Measurements from ENCODE around the gene FLOT2.
A peak's percentile ranks its signal among the peaks of the same experiment; 100 is the strongest.
"Not testable (repeated sequence)": the region's sequence is repeated elsewhere in the genome, so short reads cannot be mapped to it uniquely, and the experiment has no call there.

Gene FLOT2

DNA sequence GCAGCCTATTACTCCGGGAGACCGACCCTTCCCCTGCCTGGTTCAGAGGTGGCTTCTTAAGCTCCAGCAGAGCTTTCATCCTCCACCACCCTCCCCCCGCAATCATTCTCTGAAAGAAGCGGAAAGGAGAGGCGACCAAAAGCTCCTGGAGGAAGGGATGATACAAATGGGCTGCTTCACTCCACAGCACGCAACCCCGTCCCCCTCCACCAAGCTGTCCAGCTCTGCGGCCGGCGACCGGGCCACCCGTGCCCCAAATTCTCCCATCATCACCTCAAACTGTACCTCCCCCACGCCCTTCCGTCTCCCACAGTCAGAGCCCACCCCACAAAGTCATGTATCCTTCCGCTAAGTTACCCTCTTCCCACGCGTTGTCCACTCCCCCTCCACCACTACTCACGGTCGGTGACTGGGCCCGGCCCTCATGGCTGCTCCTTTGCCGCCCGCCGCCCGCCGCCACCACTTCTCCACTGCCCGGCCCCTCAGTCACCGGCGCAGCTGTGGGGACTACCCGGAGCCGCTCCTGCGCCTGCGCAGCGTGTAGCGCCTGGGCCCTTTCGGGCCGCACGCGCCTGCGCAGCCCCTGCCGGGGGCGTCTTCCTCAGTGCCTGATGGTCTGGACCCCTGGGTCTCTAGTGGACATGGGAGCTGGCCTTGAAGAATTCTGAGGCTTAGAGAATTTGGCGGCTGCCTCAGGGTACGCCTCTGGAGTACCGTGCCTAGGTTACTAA, 55.1 kb downstream of the FLOT2 start, which contains the start of gene FAM222B:
Gene FAM222B (minus strand): TSS at position 509 of the 731 bp plus-strand sequence. CDS start 76,123 bp downstream, outside the sequence.
- H3K36me3 Mint-ChIP-seq (ENCODE audit: low read depth): peaks cover 8% of the 10 kb centered on the region
- intact Hi-C loops (cut with micrococcal nuclease): no loop called here
- H3K27me3 Mint-ChIP-seq: no peaks in the 10 kb centered on the region
- peak within 1 kb of the TSS; percentile 94 for H3K4me3 Mint-ChIP-seq
- peaks cover 8% of the 10 kb centered on the region for H3K4me1 Mint-ChIP-seq (ENCODE audit: low read depth)
- peak within 1 kb of the TSS; percentile 85 for H3K27ac Mint-ChIP-seq
- no peaks in the 10 kb centered on the region for H3K9me3 Mint-ChIP-seq

DNA sequence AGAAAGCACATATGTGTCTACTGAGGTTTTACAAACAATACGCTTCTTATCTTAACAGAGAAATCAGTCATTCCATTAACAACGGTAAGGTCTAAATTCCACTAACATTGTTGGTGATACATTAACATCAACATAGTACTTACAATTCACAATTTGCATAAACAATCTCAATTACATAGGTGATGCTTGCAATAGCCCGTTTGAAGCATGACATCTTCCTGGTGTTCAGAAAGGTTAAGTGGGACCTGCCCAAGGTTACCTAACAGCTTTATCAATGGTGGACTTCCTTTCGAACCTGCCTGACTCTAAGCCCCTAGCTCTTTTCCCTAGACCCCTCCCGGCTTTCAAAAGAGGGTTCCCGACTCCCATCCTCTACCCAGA, 55.6 kb downstream of the FLOT2 start:
- Mint-ChIP-seq H3K4me1 (ENCODE audit: low read depth) (peaks cover 8% of the 10 kb centered on the region), H3K27ac (peak overlapping the region; percentile 85), H3K9me3 (no peaks in the 10 kb centered on the region), H3K4me3 (peak overlapping the region; percentile 94), H3K36me3 (ENCODE audit: low read depth) (peaks cover 8% of the 10 kb centered on the region), H3K27me3 (no peaks in the 10 kb centered on the region)
- intact Hi-C loops (cut with micrococcal nuclease): no loop called here

DNA sequence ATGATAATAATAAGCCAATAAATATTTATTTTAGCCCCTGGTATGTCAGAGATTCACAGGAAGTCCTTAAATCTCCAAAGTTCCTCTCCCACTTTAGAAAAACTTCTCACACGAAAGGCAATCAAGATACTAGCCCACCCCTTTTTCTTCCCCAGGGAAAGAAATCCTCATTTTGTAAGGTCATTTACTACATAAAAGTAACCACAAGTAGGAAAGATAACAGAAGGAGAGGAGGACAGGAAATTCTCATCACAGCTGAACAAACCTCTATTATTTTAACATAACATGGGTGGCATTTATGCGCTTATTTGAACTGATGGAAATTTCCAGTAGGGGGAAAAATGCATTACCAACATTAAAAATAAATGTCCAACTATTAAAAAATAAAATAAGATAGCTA, 58.3 kb downstream of the FLOT2 start:
- Mint-ChIP-seq H3K36me3 (ENCODE audit: low read depth) (peaks cover 12% of the 10 kb centered on the region), H3K9me3 (no peaks in the 10 kb centered on the region), H3K4me3 (no peak overlapping the region), H3K27ac (no peak overlapping the region), H3K27me3 (no peaks in the 10 kb centered on the region), H3K4me1 (ENCODE audit: low read depth) (peaks cover 8% of the 10 kb centered on the region)
- intact Hi-C loops (cut with micrococcal nuclease): no loop called here

DNA sequence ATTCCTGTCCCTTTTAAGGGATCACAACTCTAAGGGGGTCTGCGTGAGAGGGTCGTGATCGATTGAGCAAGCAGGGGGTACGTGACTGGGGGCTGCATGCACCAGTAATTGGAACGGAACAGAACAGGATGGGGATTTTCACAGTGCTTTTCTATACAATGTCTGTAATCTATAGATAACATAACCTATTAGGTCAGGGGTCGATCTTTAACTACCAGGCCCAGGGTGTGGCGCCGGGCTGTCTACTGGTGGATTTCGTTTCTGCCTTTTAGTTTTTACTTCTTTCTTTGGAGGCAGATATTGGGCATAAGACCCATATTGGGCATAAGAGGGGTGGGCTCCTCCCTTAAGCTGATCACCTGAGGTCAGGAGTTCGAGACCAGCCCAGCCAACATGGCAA, 61.0 kb downstream of the FLOT2 start:
- not testable (repeated sequence) for H3K27me3 Mint-ChIP-seq

DNA sequence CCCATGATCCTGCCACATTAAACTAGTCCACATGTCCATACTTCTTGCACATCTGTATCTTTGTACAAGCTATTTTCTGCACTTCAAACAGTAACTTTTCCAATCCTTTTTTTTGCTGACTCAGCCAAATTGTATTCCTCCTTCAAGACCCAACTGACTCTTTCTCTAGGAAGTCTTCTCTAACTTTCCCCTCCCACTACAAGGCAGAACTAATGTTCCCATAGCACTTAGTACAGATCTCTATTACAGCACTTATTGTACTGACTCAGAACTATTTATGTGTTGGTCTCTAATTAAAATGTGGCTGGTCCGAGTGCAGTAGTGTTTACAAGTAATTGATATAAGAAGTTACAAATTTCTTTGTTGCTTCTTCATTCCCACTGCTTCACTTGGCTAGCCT, 63.1 kb downstream of the FLOT2 start:
- no peaks in the 10 kb centered on the region for H3K4me1 Mint-ChIP-seq (ENCODE audit: low read depth)
- H3K27me3 Mint-ChIP-seq: no peaks in the 10 kb centered on the region
- intact Hi-C loops (cut with micrococcal nuclease): no loop called here
- no peak overlapping the region for H3K4me3 Mint-ChIP-seq
- peaks cover 15% of the 10 kb centered on the region for H3K36me3 Mint-ChIP-seq (ENCODE audit: low read depth)
- no peaks in the 10 kb centered on the region for H3K9me3 Mint-ChIP-seq
- no peak overlapping the region for H3K27ac Mint-ChIP-seq

More for the DNA sequence above, 61.0 kb downstream of the FLOT2 start:
- H3K9me3 Mint-ChIP-seq; H3K4me1 Mint-ChIP-seq (ENCODE audit: low read depth); H3K27ac Mint-ChIP-seq; intact Hi-C loops (cut with micrococcal nuclease); H3K4me3 Mint-ChIP-seq: not testable (repeated sequence)
- peaks cover 15% of the 10 kb centered on the region for H3K36me3 Mint-ChIP-seq (ENCODE audit: low read depth)

Measured in dendritic cell treated with granulocyte-macrophage colony-stimulating factor and Interleukin-4, amounts not matched to agents 40 ng/mL and 50 ng/mL, for 4 days (primary cell).